GM19455 (cell line): Measurements from ENCODE around the gene ZC3H7A.

Experiments used
- ATAC-seq: cut with Tn5 transposase; IDR thresholded peaks from one replicate; pipeline ENCODE4 v1.9.1; 2021; ENCODE audit not compliant: unreplicated experiment

Gene ZC3H7A

GRCh38 chr16:11737713-11738112 lies 59.3 kb downstream of the ZC3H7A start:
- no peak for ATAC-seq

- no peak for ATAC-seq
These were observed 60.2 kb downstream of the ZC3H7A start for GRCh38 chr16:11736903-11737302.

GRCh38 chr16:11735787-11736186 lies 61.3 kb downstream of the ZC3H7A start:
- ATAC-seq: no peak

- ATAC-seq: no peak
These were observed 62.4 kb downstream of the ZC3H7A start for GRCh38 chr16:11734653-11735043.

- ATAC-seq: peak; percentile 66
These were observed 62.9 kb downstream of the ZC3H7A start for GRCh38 chr16:11734025-11734652.

GRCh38 chr16:11731222-11731621 lies 65.8 kb downstream of the ZC3H7A start:
- no peak for ATAC-seq

GRCh38 chr16:11729787-11730186 lies 67.3 kb downstream of the ZC3H7A start:
- no peak for ATAC-seq

- no peak for ATAC-seq
These were observed 69.1 kb downstream of the ZC3H7A start for GRCh38 chr16:11727796-11728543.

GRCh38 chr16:11726008-11726407 lies 71.0 kb downstream of the ZC3H7A start:
- ATAC-seq: no peak

- ATAC-seq: no peak
These were observed 71.6 kb downstream of the ZC3H7A start for GRCh38 chr16:11725457-11725856.

- ATAC-seq: no peak
These were observed 74.6 kb downstream of the ZC3H7A start for GRCh38 chr16:11722468-11722808.

GRCh38 chr16:11721781-11722467 lies 75.1 kb downstream of the ZC3H7A start:
- ATAC-seq: no peak

GRCh38 chr16:11719762-11720161 lies 77.3 kb downstream of the ZC3H7A start:
- no peak for ATAC-seq

- ATAC-seq: no peak
These were observed 77.9 kb downstream of the ZC3H7A start for GRCh38 chr16:11719171-11719570.

- no peak for ATAC-seq
These were observed 79.2 kb downstream of the ZC3H7A start for GRCh38 chr16:11717811-11718210.

- ATAC-seq: no peak
These were observed 80.7 kb downstream of the ZC3H7A start for GRCh38 chr16:11716336-11716735.

- no peak for ATAC-seq
These were observed 81.7 kb downstream of the ZC3H7A start for GRCh38 chr16:11715246-11715947.

GRCh38 chr16:11712122-11712521 lies 84.9 kb downstream of the ZC3H7A start:
- ATAC-seq: no peak

GRCh38 chr16:11711662-11712061 lies 85.4 kb downstream of the ZC3H7A start:
- ATAC-seq: no peak

GRCh38 chr16:11708421-11708820 lies 88.6 kb downstream of the ZC3H7A start:
- ATAC-seq: no peak

- ATAC-seq: no peak
These were observed 89.3 kb downstream of the ZC3H7A start for GRCh38 chr16:11707679-11708197.
